GM18502 (cell line): ENCODE results near the gene HAUS8.
"Not testable (repeated sequence)": the region's sequence is repeated elsewhere in the genome, so short reads cannot be mapped to it uniquely, and the experiment has no call there.

ENCODE experiments used
- ATAC-seq: cut with Tn5 transposase; IDR thresholded peaks from one replicate; pipeline ENCODE4 v1.9.1; 2021; ENCODE audit warnings: mild to moderate bottlenecking; ENCODE audit not compliant: unreplicated experiment, poor library complexity

The HAUS8 gene

GRCh38 chr19:17037966-17038500 lies 37.2 kb downstream of the HAUS8 start:
- no peak for ATAC-seq

- ATAC-seq = no peak
Measured at GRCh38 chr19:17037184-17037583, 38.1 kb downstream of the HAUS8 start.

- no peak for ATAC-seq
Measured at GRCh38 chr19:17036640-17037039, 38.6 kb downstream of the HAUS8 start.

GRCh38 chr19:17035842-17036424 lies 39.3 kb downstream of the HAUS8 start:
- no peak for ATAC-seq

- no peak for ATAC-seq
Measured at GRCh38 chr19:17031741-17032140, 43.5 kb downstream of the HAUS8 start.

- no peak for ATAC-seq
Measured at GRCh38 chr19:17027535-17027975, 47.7 kb downstream of the HAUS8 start.

- ATAC-seq = no peak
Measured at GRCh38 chr19:17026706-17027534, 48.3 kb downstream of the HAUS8 start, which contains the start of gene CPAMD8. Gene CPAMD8, minus strand, starts transcription at chr19:17026810. Its CDS starts 168 bp downstream, at chr19:17026642.

- ATAC-seq = no peak
Measured at GRCh38 chr19:17025991-17026658, 49.1 kb downstream of the HAUS8 start.

- no peak for ATAC-seq
Measured at GRCh38 chr19:17025361-17025760, 49.9 kb downstream of the HAUS8 start.

- ATAC-seq = not testable (repeated sequence)
Measured at GRCh38 chr19:17024941-17025340, 50.3 kb downstream of the HAUS8 start.

GRCh38 chr19:17023805-17024204 lies 51.4 kb downstream of the HAUS8 start:
- no peak for ATAC-seq

GRCh38 chr19:17022738-17023137 lies 52.5 kb downstream of the HAUS8 start:
- no peak for ATAC-seq

- no peak for ATAC-seq
Measured at GRCh38 chr19:17021793-17022590, 53.3 kb downstream of the HAUS8 start.

- no peak for ATAC-seq
Measured at GRCh38 chr19:17021328-17021727, 53.9 kb downstream of the HAUS8 start.

GRCh38 chr19:17020823-17021222 lies 54.4 kb downstream of the HAUS8 start:
- ATAC-seq = no peak

GRCh38 chr19:17020385-17020784 lies 54.9 kb downstream of the HAUS8 start:
- no peak for ATAC-seq

GRCh38 chr19:17014212-17014861 lies 60.9 kb downstream of the HAUS8 start:
- ATAC-seq = not testable (repeated sequence)

GRCh38 chr19:17011485-17011884 lies 63.8 kb downstream of the HAUS8 start:
- ATAC-seq = no peak

GRCh38 chr19:17006579-17006978 lies 68.7 kb downstream of the HAUS8 start:
- no peak for ATAC-seq

GRCh38 chr19:17005000-17005399 lies 70.3 kb downstream of the HAUS8 start:
- ATAC-seq = no peak
